ENCODE data around the gene CCDC112. TPM values are rescaled to one million over a fixed set of nuclear protein-coding genes. Genes with fewer than 3 reads are reported as not detected.

The CCDC112 gene
- total and polyA plus RNA-seq, 2 of the 4 experiments (the other 2 are of a cell fraction): 2.0 to 2.3 TPM

GRCh38 chr5:115260248-115260647 is 36.2 kb downstream of the CCDC112 start:
- POLR2A ChIA-PET (ENCODE audit: unreplicated experiment): no interaction called here
- H3K36me3 ChIP-seq (ENCODE audit: control insufficient read depth, insufficient read depth, low read length): peaks cover 3% of the 10 kb centered on the region; the same call in 1 of the 2 replicates
- dilution Hi-C loops (cut with HindIII; ENCODE audit: low sequenced_read_pairs, unreplicated experiment): no loop called here

More at GRCh38 chr5:115260248-115260647, 36.2 kb downstream of the CCDC112 start:
- ATAC-seq (ENCODE audit: low read depth): no peak
- CTCF ChIA-PET: no interaction called here
- Histone ChIP-seq H3K4me3 (ENCODE audit: insufficient read depth, low read depth, low read length) (no peak overlapping the region), H3K23ac (ENCODE audit: low read depth, low read length) (no peak overlapping the region), H2AFZ (replicated peaks; ENCODE audit: low read length, poor library complexity) (no peak overlapping the region), H3K18ac (ENCODE audit: low read depth, low read length) (no peak overlapping the region), H3K27me3 (ENCODE audit: control insufficient read depth, insufficient read depth, low read length) (no peaks in the 10 kb centered on the region), H3K14ac (replicated peaks; ENCODE audit: low read depth, low read length) (no peak overlapping the region), H4K5ac (ENCODE audit: low read depth, low read length) (no peak overlapping the region), H2BK5ac (ENCODE audit: low read depth, low read length, poor library complexity, severe bottlenecking) (no peak overlapping the region), H2BK20ac (ENCODE audit: low read depth, low read length) (no peak overlapping the region), H2BK120ac (ENCODE audit: low read depth, low read length) (no peak overlapping the region), H3K4me1 (ENCODE audit: control insufficient read depth, insufficient read depth, low read length) (peaks cover 7% of the 10 kb centered on the region; the same call in 1 of the 2 replicates), H3K27ac (ENCODE audit: insufficient read depth, low read length) (no peak overlapping the region), H3K9ac (ENCODE audit: low read depth, low read length) (no peak overlapping the region), H3K9me3 (ENCODE audit: control insufficient read depth, insufficient read depth, low read length) (no peaks in the 10 kb centered on the region), H4K91ac (ENCODE audit: insufficient read depth, low read depth, low read length) (no peak overlapping the region), H3K4me2 (ENCODE audit: low read depth, low read length) (no peak overlapping the region), H3K9me1 (ENCODE audit: insufficient read depth, low read length) (no peaks in the 10 kb centered on the region; the same call in 1 of the 2 replicates), H2AK5ac (ENCODE audit: low read depth, low read length) (no peak overlapping the region), H3K56ac (ENCODE audit: extremely low read depth, insufficient read depth, low read length) (no peak overlapping the region), H2AK9ac (replicated peaks; ENCODE audit: low read depth, low read length, poor library complexity) (no peak overlapping the region), H3K4ac (ENCODE audit: low read depth, low read length) (no peak overlapping the region), H2BK15ac (ENCODE audit: low read depth, low read length) (no peak overlapping the region), H4K8ac (ENCODE audit: low read depth in 2 of 2, low read length in 2 of 2) (no peak overlapping the region), H3K79me1 (ENCODE audit: low read depth in 1 of 2, low read length in 2 of 2) (peaks cover 25 to 50% of the 10 kb centered on the region in 2 experiments), H4K20me1 (ENCODE audit: insufficient read depth, low read length) (peaks cover 30% of the 10 kb centered on the region; the same call in 1 of the 2 replicates)
- TF ChIP-seq ELK1 (IDR thresholded peaks at IDR 0.05; ENCODE audit: borderline replicate concordance, low read depth, low read length) (no peak), MAZ (IDR thresholded peaks at IDR 0.05; ENCODE audit: borderline replicate concordance, low read depth, low read length) (no peak), RAD21 (IDR thresholded peaks at IDR 0.05; ENCODE audit: low read length) (no peak), RCOR1 (IDR thresholded peaks at IDR 0.05; ENCODE audit: insufficient replicate concordance, low read length) (no peak), SMC3 (IDR thresholded peaks at IDR 0.05; ENCODE audit: low read depth, low read length) (no peak), USF2 (IDR thresholded peaks at IDR 0.05; ENCODE audit: low read depth, low read length) (no peak), BHLHE40 (IDR thresholded peaks at IDR 0.05; ENCODE audit: low read depth, low read length) (no peak), MXI1 (IDR thresholded peaks at IDR 0.05; ENCODE audit: borderline replicate concordance, low read depth, low read length) (no peak), POLR2A (IDR thresholded peaks at IDR 0.05; ENCODE audit: low read depth, low read length) (no peak), MAFK (IDR thresholded peaks at IDR 0.05; ENCODE audit: low read depth, low read length) (no peak), CHD1 (IDR thresholded peaks at IDR 0.05; ENCODE audit: low read depth, low read length) (no peak), CTCF (conservative IDR thresholded peaks at IDR 0.05; ENCODE audit: low read depth, low read length) (no peak), CEBPB (IDR thresholded peaks at IDR 0.05; ENCODE audit: low read depth, low read length) (no peak), RFX5 (IDR thresholded peaks at IDR 0.05; ENCODE audit: low read depth, low read length) (no peak), FOS (IDR thresholded peaks at IDR 0.05; ENCODE audit: low read depth, low read length) (no peak), NFE2L2 (IDR thresholded peaks at IDR 0.05; ENCODE audit: low read depth, low read length) (no peak)
- DNase-seq: no peak
- no TSS peak for BruUV-seq (replicated peaks)
- WGBS, 2 experiments (ENCODE audit: extremely low coverage in 2 of 2, insufficient read length in 1 of 2): no CpG with 5 or more reads among the region's 2 CpGs
- in situ Hi-C loops (cut with MboI; ENCODE audit: low sequenced_read_pairs) (no loop called here), intact Hi-C loops (cut with micrococcal nuclease) (loop anchor here (5.0 kb wide), 1 partner anchor 37 kb away; the partner anchor contains the start of gene CCDC112)

Measured in IMR-90 (cell line).